Right forelimb (tissue), 1 donor: ENCODE data around the gene SLC45A1.

ENCODE experiments used
- DNase-seq: peaks from one replicate; pipeline ENCODE4 v3.0.0-alpha.2; 2018

The SLC45A1 gene

DNA sequence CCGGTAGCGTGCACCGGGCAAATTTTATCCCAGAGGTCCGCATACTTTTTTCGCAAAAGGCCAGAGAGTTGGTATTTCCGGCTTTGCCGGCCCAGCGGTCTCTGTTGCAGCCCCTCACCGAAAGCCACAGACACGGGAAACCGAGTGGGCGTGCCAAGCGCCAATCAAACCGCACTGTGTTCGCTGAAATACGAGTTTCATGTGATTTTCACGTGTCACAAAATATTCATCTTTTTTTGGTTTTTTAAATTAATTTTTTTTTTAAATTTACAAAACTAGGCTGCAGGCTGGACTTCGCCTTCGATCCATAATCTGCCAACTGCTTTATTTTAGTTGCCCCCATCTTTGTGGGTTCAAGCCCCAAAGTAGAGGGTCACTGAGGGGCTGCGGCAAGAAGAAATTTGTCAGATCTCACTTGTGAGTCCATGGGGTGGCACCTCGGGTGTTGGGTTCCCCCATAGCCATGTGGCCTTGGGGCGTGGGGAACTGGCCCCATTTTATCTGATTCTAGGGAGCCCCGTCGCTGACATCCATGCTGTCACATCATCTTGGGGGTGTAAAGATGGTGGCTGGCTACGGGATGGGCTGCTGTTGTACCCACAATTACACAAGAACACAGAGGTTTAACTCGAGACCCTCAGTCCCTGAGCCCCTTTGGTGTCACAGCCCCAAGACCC lies 20.8 kb downstream of the SLC45A1 start:
- DNase-seq: no peak

DNA sequence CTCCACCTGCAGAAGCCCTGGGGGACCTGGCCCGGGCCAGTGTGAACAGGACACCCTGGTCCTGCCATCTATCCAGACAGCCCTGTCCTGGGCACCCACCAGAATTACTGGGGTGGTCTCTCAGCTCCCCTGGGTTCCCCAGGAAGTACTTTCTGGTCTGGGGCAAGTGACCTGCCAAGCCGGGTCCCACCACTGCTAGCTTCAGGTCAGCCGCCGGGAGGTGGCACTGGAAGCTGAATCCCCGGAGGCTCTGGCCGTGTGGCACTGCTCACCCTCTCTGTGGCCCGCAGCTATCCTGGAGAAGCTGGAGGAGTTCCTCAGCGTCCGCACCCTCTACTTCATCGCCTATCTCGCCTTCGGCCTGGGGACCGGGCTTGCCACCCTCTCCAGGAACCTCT lies 21.3 kb downstream of the SLC45A1 start:
- DNase-seq: no peak

DNA sequence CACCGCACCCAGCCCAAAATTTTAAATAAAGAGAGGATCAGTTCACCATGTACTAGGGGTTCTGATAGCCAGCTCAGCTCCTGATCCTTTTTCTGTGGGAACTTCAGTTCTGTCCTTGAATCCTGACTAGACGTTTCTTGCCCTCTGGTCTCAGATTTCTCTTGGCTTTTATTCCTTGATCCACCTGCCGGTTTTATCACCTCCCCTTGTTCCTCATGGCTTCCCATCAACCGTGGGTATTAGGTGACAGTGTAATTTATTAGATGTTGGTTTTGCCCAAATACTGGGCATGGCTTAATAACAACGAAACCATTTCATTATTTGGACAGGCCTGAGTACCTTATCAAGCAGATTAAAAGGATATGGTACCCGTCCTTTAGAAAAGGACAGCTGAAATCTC lies 22.5 kb downstream of the SLC45A1 start:
- no peak for DNase-seq

DNA sequence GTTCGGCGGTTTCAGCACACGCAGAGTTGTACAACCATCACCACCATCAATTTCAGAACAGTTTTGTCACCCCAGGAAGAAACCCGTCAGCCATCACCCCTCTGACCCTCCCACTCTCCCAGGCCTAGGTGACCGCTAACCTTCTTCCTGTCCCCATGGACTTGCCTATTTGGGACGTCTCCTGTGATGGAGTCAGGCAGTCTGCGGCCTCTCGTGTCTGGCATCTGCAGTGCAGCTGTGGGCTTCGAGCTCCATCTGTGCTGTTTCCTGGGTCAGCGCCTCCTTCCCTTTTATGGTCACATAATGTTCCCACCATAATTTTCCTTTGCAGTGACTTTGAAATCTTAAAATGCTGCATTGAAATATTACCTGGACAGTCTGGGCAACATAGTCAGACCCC lies 24.4 kb downstream of the SLC45A1 start:
- DNase-seq: no peak

DNA sequence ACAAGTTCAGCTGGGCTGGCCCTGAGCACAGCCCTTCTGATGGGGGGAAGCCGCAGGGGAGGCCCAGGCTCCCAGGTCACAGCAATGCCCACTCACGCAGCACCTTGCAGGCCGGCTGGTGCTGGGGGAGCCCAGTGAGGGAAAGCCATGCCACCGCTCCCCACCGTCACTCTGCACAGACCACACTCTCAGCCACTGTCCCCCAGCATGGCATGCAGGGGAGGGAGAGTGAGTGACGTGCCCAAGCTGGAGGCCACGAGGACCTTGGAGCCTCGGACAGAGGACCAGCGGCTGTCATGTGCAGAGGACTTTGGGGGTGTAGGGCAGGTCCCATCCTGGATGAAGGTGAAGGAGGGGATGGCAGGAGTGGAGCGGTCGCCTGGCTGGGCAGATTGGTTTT lies 25.1 kb downstream of the SLC45A1 start:
- no peak for DNase-seq

DNA sequence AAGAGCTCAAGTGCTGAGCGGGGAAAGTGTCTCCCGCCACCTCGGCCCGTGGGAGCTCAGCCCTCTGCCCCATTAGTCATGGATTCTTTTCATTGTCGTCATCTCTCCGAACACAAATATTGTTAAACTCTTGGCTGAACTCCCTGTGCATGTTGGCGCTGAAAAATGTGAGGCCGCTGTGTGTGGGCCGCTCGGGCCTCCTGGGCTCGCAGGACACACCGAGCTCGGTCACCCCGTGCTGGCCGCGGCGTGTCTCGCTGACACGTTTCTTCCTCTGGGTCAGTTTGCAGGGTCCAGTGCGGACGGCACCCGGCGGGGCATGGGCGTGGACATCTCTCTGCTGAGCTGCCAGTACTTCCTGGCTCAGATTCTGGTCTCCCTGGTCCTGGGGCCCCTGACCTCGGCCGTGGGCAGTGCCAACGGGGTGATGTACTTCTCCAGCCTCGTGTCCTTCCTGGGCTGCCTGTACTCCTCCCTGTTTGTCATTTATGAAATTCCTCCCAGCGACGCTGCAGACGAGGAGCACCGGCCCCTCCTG lies 25.6 kb downstream of the SLC45A1 start:
- no peak for DNase-seq

DNA sequence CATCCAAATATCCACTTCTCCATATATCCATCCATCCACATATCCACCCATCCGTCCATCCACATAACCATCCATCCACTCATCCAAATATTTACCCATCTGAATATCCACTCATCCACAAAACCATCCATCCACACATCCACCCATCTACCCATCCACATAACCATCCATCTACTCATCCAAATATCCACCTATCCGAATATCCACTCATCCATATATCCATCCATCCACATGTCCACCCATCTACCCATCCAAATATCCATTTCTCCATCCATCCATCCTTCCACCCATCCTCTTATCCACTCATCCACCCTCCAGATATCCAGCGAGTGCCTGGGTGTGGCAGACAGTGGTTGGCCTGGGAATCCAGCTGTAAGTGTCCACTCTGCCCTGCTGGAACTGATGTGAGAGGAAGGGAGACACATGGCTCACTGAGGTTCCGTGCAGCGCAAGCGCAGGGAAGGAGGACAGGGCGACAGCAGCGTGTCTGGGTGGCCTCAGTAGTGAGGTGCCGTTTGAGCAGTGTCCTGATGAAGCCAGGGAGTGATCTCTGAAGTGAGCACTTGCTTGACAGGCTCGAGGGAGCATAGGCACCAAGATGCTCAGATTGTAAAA lies 27.1 kb downstream of the SLC45A1 start:
- DNase-seq: no peak

DNA sequence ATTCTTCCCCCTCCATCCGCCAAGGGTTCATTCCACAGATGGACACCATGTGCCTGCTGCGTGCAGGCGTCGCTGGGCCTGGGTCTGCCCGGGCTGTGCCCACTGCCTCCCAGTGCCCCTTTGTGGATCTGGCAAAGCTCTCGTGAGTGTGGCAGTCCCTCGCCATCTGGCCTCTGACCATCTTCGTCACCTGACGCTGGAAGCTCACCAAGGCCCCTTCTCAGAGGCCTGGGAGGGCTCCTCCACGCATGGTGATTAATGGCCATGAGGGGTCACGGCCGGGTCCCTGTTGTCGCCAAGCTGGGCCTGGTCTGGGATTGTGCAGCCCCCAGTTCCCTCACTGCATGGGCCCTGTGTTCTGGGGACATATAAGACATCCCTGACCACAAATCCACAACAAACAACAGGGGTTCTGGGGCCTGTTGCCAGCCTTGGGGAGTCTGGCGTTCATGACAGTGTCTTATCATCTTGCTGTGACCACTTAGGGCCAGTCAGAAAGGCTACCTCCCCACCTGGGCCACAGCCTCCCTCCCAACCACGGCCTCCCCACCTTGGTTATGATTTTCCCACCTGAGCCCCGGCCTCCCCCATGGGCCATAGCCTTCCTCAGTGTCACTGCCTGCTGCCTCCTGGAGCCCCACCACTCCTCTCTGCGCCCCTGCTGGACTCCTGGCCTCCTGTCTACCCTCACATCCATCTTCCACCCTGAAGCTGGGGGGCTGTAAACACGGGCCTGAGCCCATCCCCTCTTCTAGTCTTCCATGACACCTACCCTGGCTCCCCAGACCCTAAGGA lies 27.9 kb downstream of the SLC45A1 start:
- DNase-seq: no peak

DNA sequence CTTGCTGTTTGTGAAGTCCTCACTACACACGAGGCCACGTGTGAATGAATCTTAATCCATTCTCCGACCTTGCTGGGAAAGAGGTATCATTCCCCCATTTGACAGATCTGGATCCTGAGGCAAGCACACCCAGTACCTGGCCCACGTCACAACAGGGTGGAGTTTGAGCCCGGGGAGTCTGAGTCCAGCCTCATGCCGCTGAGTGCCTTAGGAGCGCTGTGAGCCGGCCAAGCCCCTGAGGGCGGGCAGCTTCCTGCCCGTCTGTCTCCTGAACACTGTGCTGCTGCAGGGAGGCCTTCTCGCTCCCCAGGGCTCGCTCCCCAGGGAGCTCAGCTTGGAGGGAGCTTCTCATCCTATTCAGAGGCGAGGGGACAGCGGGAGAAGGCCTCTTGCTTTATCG lies 29.7 kb downstream of the SLC45A1 start:
- DNase-seq: no peak

DNA sequence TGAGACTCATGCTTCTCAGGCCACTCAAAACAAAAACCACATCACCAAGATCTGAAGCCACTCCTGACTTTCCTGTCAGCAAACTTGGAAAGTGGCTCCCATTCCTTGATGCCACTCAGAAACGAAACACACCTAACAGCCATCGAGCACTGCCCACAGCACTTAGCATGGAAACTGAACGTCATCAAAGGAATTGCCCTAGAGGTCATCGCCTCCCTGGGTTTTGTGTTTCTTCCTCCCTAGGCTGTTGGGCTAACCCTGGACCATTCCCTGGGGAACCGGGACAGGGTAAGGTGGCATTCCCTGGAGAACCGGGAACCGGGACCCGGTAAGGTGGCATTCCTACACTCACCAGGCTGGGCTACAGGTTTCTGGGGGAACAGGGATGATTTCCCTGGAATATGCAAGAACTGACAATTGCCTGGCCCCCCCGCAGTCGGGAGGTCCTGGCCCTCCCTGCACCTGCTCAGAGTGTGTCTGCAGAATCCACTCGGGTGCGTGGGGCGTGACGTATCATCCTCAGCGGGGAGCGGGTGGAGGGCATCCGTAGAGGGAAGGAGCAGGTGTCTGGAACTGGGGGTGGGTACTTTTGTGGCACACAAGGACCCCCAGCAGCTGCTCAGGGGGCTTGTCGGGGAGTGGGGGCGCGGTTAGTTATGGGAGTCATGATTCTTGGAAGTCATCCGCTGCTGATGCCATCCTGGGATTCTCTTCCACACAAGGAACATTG lies 30.3 kb downstream of the SLC45A1 start:
- no peak for DNase-seq

DNA sequence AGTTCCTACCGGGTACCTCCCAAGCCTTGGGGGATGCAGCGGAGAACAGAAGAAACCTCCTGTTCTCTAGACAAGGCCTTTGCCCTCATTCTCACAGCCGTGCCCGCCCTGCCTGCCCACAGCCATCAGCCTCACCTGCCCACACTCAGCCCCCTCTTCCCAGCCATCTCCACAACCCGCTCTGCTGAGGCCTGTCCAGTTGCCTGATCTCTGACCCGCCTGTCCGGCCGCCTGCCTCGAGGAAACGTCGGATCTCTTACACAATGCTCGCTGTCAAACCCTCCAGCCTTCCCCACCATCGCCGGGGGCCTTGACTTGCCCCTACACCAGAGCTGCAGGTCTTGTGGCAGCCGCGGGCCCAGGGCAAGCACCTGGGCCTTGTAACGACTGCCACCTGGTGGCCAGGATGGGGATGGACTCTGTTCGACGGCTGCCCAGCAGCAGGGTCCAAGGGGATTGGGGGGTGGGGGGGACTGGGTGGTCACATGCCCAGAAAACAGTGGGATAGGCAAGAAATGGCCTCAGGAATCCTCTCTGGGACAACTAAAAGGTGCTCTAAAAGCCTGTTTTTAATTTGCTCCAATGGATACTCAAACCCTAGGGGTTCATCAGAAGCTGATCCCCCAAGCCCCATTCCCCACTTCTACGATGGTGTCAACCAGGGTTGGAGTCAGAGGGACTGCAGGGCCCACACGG lies 31.0 kb downstream of the SLC45A1 start:
- DNase-seq: peak; percentile 83

DNA sequence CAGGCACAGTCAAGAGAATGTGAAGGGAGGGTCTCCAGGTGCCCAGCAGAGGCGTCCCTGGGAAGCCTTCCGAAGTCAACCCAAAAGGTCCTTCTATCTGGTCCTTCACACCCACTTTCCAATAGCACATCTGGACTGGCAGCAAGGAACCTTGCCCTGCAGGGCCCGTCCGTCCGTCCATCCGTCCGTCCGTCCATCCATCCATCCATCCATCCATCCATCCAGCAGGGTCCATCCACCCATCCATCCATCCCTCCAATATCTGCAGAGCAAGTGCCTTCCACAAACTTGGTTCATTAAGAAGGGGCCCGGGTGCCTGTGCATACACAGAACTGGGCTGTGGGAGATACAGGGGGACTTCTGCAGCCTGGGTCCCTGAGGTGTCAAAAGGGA lies 31.6 kb downstream of the SLC45A1 start:
- no peak for DNase-seq

DNA sequence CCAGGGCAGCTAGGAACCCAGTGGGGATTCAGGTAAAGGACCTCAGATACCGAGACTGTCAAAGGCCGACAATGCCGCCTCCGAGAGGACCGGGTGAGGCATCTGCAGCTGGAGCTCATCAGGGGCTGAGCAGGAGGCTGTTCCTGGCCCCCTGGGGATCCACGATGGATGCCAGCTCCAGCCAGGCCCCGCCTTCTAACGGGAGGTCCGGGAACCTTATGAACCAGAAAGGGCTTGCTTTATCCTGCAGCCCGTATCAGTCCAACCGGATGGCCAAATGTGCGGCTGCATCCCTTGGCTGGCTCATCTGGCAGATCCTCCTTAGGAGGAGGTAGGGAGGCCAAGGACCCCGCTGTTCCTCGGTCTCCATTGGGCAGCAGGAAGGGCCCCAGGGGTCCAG lies 32.0 kb downstream of the SLC45A1 start:
- DNase-seq: no peak

DNA sequence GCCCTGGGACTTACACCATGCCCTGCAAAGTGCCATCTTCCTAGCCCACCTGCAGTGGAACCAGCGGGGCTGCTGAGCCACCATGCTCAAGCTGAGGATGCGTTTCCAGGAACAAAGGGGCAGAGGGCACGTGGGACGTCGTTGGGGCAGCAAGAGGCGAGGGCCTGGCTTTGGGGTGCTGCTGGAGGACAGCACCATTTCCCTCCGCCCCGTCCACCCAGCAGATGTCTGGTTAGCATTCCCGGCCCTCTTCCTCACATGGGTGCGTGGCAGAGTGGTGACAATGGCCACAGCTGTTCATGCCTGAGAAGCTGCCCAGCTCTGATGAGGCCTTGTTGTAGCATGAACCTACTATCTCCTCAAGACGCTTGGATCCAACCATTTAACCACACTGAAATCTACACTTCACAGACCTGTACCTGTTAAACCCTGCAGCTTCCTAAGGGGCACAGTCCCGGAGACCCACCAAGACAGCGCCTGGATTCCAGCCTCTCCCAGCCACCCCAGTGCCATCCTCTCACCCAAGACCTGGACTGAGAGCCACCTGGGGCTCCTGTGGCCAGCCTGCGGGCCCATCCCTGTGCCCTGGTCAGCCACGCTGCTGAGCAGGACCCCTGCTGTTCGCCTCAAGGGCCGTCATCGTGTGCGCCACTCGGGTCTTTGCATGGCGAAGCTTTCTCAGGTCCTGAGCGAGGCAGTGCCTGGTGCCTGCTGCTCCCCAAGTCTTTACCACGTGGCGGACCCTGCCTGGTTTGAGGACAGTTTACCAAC lies 33.2 kb downstream of the SLC45A1 start:
- DNase-seq: no peak

DNA sequence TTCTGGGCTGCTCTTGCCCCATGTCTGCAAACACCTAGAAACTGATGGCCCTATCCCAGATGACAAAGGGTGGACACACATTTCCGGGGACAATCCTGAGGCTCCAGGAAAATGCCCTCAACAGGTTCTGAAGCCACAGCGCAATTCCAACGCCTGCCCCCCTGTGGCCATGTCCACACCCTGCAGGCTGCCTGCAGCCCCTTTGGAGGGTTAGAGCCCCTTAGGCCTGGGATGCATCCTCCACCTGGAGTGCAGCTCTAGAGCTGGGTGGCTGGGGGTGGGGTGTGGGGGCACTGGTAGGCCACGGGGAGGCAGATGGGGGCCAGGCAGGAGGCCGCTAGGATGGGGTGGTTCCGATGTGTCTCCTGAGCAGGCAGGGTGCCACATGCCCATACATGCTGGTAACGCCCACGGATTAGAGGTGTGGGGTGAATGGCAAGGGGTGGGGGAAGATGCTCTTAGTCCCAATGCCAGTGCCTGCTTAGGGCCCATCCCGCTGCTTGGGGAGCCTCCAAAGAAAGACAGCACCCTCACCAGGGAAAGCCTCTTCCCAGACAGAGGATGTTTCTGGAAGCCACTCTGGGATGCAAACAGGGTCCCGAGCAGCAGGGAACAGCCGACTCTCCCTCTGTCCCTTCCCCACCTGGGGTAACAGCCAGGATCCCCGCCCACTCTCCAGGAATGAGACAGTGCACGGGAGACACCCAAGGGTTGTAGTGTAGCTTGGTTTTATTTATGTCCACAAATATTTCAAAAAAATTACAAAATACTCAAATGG lies 34.0 kb downstream of the SLC45A1 start:
- no peak for DNase-seq

DNA sequence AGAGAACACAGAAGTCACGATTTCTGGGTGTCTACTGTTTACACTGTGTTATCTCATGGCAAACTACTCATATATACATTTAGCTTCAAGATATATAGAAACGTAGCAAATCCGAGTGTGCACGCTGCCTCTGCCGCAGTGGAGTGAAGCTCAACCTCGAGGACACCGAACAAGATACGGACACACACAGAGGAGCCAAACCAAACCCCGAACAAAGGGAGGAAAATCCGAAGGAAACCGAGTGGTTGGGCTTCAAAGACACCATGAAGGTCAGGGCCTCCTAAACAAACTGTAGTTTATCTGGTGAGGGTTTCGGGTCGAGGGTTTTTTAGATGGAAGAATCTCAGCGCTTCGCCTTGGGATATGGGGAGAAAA lies 34.5 kb downstream of the SLC45A1 start:
- no peak for DNase-seq

DNA sequence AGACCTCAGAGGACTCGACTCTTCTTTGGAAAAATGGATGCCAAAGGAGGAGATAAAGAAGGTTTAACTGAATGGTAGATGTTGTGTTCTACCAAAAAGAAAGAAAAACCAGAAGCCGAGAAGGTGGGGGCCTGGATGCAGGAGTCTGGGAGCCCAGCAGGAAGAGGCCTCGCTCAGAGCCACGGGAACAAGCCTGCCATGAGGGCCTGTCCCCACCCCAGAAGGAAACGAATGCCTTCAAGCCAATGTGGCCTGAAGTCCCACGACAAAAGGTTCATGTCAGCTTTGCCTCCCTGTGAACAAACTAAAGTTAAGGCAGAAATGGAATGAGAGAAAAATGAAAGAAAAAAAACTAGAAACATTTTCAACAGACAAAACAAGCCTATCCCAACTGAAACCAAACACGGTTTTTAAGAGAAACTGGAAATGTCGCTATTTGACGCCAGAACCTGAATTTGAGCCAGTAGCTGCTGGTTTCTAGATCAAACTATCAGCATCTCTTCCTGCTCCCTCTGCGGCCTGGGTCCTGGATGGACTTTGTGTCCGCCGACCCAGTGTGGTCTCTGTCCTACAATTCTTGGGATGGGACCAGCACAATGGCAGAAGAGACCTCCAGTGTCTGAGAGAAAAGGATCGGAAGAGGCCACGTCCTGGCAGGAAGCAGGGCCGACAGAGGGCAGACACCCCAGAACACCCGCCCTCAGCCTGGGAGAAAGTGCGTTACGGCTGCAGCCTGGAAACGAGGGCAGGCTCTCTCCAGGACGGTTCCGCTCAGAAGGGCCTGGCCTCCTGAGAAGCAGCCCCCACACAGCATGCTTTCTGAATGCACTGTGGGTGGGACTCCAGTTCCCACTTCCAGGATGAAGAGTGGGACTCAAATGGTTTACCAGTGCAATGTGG lies 35.2 kb downstream of the SLC45A1 start:
- DNase-seq: no peak

DNA sequence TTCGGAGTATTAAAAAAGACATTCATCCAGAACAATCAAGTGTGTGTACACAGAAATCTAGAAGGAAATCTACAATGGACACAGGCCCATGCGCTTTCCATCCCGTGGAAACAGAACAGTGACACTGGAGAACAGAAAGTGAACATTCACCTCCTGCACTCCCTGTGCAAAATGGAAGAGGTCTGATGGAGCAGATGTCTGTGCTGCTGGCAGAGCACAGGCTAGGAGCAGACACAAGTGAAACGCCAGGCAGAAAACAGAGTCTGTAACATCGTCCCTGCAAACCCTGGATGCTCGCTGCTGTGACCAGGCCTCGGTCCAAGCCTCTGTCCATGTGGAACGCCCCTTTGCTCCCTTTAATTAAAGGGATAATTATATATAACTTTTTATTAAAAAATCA lies 36.1 kb downstream of the SLC45A1 start:
- no peak for DNase-seq

DNA sequence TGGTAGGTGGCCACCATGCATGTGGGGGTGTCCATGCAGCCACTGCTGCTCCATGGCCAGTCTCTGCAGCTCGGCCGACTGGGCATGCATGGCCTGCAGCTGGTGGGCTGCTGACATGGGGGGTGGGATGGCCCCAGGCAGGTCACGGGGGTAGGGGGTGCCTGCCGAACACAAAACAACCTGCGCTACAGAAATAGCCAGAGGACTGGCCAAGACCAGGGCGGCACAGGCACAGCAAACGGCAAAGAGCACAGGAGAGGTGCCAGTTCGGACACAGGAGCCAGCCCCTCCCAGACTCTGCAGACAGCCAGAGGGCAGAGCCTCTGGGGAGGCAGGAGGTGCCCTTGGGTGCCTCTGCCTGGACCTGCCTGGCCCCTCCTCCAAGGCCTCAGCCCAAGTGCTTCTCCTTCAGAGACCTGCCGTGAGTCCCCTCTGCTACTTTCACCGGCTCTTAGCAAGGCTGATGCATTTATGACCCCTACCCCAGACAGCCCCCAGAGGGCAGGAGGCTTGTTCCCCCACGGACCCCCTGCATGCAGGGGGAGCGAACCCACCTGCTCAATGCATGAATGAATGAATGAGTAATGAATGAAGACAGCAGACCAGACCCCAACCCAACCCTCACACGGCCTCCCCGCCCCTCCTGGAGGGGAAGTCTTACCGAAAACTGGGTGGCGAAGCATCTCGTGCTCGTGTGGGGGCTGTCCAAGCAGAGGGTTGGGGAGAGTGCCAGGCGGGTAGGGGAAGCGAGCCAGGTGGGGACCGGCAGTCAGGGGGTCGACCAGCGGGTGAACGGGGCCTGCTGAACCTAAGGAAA lies 37.7 kb downstream of the SLC45A1 start:
- no peak for DNase-seq
